Medulla oblongata (tissue), 1 donor: ENCODE measurements around the gene MBOAT7.

Experiments used
- DNase-seq: peaks from one replicate; pipeline ENCODE4 v3.0.0-alpha.2; 2015; ENCODE audit errors: extremely low spot score

The MBOAT7 gene

GRCh38 chr19:54141356-54141755 is 48.0 kb downstream of the MBOAT7 start:
- no peak for DNase-seq

- no peak for DNase-seq
Observed at GRCh38 chr19:54138489-54139256, 50.7 kb downstream of the MBOAT7 start.

- no peak for DNase-seq
Observed at GRCh38 chr19:54137699-54138488, 51.5 kb downstream of the MBOAT7 start, which contains the start of gene CNOT3. TSS of gene CNOT3 (plus strand) at chr19:54137762. CDS start at chr19:54142979, 5,217 bp downstream.

- peak; percentile 100 for DNase-seq
Observed at GRCh38 chr19:54136864-54137698, 52.3 kb downstream of the MBOAT7 start.

- no peak for DNase-seq
Observed at GRCh38 chr19:54136086-54136863, 53.1 kb downstream of the MBOAT7 start.

GRCh38 chr19:54133957-54134590 is 55.3 kb downstream of the MBOAT7 start:
- DNase-seq, result no peak

- DNase-seq, result peak; percentile 61
Observed at GRCh38 chr19:54133312-54133956, 55.9 kb downstream of the MBOAT7 start.

GRCh38 chr19:54129617-54129996 is 59.8 kb downstream of the MBOAT7 start:
- no peak for DNase-seq

- no peak for DNase-seq
Observed at GRCh38 chr19:54128796-54129616, 60.4 kb downstream of the MBOAT7 start.

GRCh38 chr19:54128441-54128725 is 61.0 kb downstream of the MBOAT7 start:
- no peak for DNase-seq

- no peak for DNase-seq
Observed at GRCh38 chr19:54127688-54128440, 61.5 kb downstream of the MBOAT7 start.

GRCh38 chr19:54125713-54126112 is 63.7 kb downstream of the MBOAT7 start:
- no peak for DNase-seq

- no peak for DNase-seq
Observed at GRCh38 chr19:54124393-54124792, 65.0 kb downstream of the MBOAT7 start.

GRCh38 chr19:54123682-54124081 is 65.7 kb downstream of the MBOAT7 start:
- no peak for DNase-seq
